ENCODE results near the gene IL33.
A peak's percentile ranks its signal among the peaks of the same experiment; 100 is the strongest.

Gene IL33

DNA sequence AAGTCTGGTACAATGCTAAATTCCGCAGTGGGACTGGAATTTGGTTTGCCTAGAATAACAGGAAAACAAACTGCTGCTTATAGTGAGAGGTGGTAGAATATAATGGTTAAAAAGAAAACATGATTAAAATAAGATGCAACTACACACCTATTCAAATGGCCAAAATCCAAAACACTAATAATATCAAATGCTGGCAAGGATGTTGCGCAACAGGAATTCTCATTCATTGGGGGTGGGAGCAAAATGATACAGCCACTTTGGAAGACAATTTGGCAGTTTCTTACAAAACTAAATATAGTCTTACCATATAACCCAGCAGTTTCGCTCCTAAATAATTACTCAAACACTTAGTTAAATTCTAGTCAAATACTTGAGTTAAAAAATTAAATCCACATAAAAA lies 61.8 kb downstream of the IL33 start:
- no peak for DNase-seq (ENCODE audit: low spot score)
- TF ChIP-seq CTCF (IDR thresholded peaks at IDR 0.05; ENCODE audit: extremely low read depth, missing control alignments) = no peak

DNA sequence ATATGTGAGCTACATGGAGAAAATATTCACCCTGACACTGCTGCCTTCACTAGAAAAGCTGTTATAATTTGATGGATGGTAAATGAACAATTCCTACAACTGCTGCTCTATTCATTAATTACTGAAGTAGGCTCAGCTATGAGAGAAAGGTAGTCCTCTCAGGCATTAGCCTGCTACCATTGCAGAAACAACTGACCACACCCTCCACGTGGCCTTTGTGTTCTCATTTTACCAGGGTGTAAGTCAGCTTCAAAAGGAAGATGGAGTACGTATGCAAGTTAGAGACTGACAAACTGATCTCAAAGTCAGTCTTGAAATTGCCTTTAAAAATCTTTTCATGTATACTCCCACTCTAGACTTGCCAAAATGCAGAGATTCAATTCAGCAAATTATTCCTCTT lies 86.3 kb downstream of the IL33 start:
- no peak for DNase-seq (ENCODE audit: low spot score)
- TF ChIP-seq CTCF (IDR thresholded peaks at IDR 0.05; ENCODE audit: extremely low read depth, missing control alignments) = no peak

- no peak for TF ChIP-seq CTCF (IDR thresholded peaks at IDR 0.05; ENCODE audit: extremely low read depth, missing control alignments)
- DNase-seq (ENCODE audit: low spot score) = no peak
Observed at GRCh38 chr9:6302417-6302816, 86.8 kb downstream of the IL33 start.

GRCh38 chr9:6304232-6304631 lies 88.6 kb downstream of the IL33 start:
- no peak for DNase-seq (ENCODE audit: low spot score)
- no peak for TF ChIP-seq CTCF (IDR thresholded peaks at IDR 0.05; ENCODE audit: extremely low read depth, missing control alignments)

DNA sequence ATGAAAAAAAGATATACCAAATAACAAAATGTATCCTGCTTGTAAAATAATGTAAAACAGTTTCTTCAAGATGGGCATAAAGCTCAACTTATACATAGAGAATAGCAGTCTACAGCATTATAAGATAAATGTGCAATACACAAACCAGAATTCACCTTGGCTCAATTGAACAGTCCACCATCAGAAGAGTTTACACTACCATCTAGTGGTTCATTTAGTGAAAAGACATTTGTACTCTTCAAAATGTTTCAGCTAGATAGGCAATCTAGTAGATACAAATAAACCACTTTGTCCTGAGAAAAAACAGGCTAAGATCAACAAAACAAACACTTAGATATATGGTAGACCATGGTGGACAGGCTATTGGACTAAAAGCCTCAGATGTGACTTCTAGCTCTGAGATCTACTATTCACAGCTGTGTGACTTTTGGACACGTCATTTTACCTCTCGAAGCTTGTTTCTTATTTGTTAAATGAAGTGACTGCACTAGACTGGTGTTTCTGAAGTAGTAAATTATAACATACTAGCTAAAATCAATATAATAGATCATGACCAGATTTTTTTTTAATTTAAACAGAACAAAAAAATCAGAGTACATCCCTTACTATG lies 90.5 kb downstream of the IL33 start:
- DNase-seq (ENCODE audit: low spot score) = peak; percentile 47
- TF ChIP-seq CTCF (IDR thresholded peaks at IDR 0.05; ENCODE audit: extremely low read depth, missing control alignments) = no peak

All from GM20000 (cell line).